HEK293 (cell line): ENCODE measurements around the gene MEIOC.

Experiments
- CTCF ChIP-seq: fragments of 450-650 bp; formaldehyde crosslinking; IDR thresholded peaks from 2 replicates; pipeline ENCODE4 v1.5.1; 2016; ENCODE audit warnings: missing biosample characterization, missing genetic modification characterization
- SP2 ChIP-seq: fragments of 450-650 bp; formaldehyde crosslinking; IDR thresholded peaks from 2 replicates; pipeline ENCODE4 v1.5.1; 2016; ENCODE audit warnings: missing biosample characterization, missing genetic modification characterization
- TCF7L2 ChIP-seq: IDR thresholded peaks from 2 replicates; pipeline ENCODE4 v1.6.1; 2011; ENCODE audit warnings: low read depth, mild to moderate bottlenecking, inconsistent platforms, low read length, moderate library complexity, borderline replicate concordance
- WT1 ChIP-seq: fragments of 450-650 bp; formaldehyde crosslinking; IDR thresholded peaks from 2 replicates; pipeline ENCODE4 v1.5.1; 2016; ENCODE audit warnings: missing biosample characterization, missing genetic modification characterization
- ZEB2 ChIP-seq: fragments of 450-650 bp; formaldehyde crosslinking; IDR thresholded peaks from 2 replicates; pipeline ENCODE4 v1.5.1; 2016; ENCODE audit warnings: missing biosample characterization, missing genetic modification characterization
- ZFP37 ChIP-seq: fragments of 450-650 bp; formaldehyde crosslinking; IDR thresholded peaks from 2 replicates; pipeline ENCODE4 v1.5.1; 2016; ENCODE audit warnings: missing biosample characterization, missing genetic modification characterization
- ZNF175 ChIP-seq: fragments of 450-650 bp; formaldehyde crosslinking; IDR thresholded peaks from 2 replicates; pipeline ENCODE4 v1.5.1; 2016; ENCODE audit warnings: missing biosample characterization, missing genetic modification characterization
- ZNF274 ChIP-seq, 2 experiments: fragments of 200-500 bp in 1 of 2; fragments of 450-650 bp in 1 of 2; sonication (Bioruptor generic) in 1 of 2; formaldehyde crosslinking in 1 of 2; IDR thresholded peaks; 2 replicates each; pipeline versions ENCODE4 v1.5.1 to v1.6.1; 2014 to 2016; ENCODE audit warnings: borderline replicate concordance in 1 of 2, inconsistent platforms in 1 of 2, low read length in 1 of 2, missing biosample characterization in 1 of 2, missing genetic modification characterization in 1 of 2
- ZNF324 ChIP-seq: fragments of 450-650 bp; formaldehyde crosslinking; IDR thresholded peaks from 2 replicates; pipeline ENCODE4 v1.5.1; 2016; ENCODE audit warnings: missing biosample characterization, missing genetic modification characterization
- ZNF529 ChIP-seq: fragments of 450-650 bp; formaldehyde crosslinking; IDR thresholded peaks from 2 replicates; pipeline ENCODE4 v1.5.1; 2017; ENCODE audit warnings: missing genetic modification characterization, missing biosample characterization; ENCODE audit not compliant: insufficient replicate concordance

DNA sequence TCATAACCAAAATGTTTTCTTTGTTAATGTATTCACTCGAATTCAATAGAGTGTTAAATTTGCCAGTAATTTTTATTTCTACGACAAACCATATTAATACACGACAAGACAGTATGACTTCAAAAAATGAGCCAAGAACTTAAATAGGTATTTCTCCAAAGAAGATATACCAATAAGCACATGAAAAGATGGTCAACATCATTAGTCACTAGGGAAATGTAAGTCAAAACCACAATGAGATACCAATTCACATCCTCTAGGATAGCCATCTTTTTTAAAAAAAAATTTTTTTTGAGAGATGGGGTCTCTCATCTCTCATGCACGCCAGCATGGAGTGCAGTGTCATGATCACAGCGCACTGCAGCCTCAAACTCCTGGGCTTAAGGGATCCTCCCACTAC is 5.0 kb upstream of the MEIOC start:
- no peak for TF ChIP-seq CTCF
- no peak for TF ChIP-seq TCF7L2
- TF ChIP-seq WT1 (tag by site-specific recombination) = no peak
- TF ChIP-seq ZNF274 (IDR thresholded peaks at IDR 0.05; ENCODE audit: low read length) = no peak
- TF ChIP-seq ZNF274 (tag by site-specific recombination; IDR thresholded peaks at IDR 0.05; ENCODE audit: borderline replicate concordance) = no peak
- TF ChIP-seq ZNF529 (tag by site-specific recombination) = no peak
- no peak for TF ChIP-seq ZEB2 (tag by site-specific recombination)
- TF ChIP-seq SP2 (tag by site-specific recombination) = no peak
- TF ChIP-seq ZNF324 = no peak
- no peak for TF ChIP-seq ZNF175 (tag by site-specific recombination)
- TF ChIP-seq ZFP37 (tag by site-specific recombination) = no peak
